HEK293 (cell line): ENCODE results near the gene DRD4.
A peak's percentile ranks its signal among the peaks of the same experiment; 100 is the strongest.

Experiments
- CTCF ChIA-PET: fragments of 350-600 bp; formaldehyde crosslinking; extraction: SDS; loops from one replicate; lab custom pipeline; 2021; ENCODE audit warnings: antibody characterized with exemption; lab: Yijun Ruan, JAX
- POLR2A ChIA-PET: fragments of 300-600 bp; formaldehyde crosslinking; extraction: SDS; loops from one replicate; lab custom pipeline; 2020; ENCODE audit warnings: antibody characterized with exemption, inconsistent platforms; lab: Yijun Ruan, JAX
- H3K27ac ChIP-seq: fragments of 200-500 bp; sonication (Bioruptor generic); 2 replicates; pipeline ENCODE4 v1.5.1; 2014; ENCODE audit warnings: low read depth, low read length, control low read depth, inconsistent platforms; ENCODE audit errors: extremely low read depth
- H3K36me3 ChIP-seq, 2 experiments: fragments of 200-500 bp in 1 of 2; sonication (Bioruptor generic) in 1 of 2; 1 replicate in 1 of 2; 2 replicates in 1 of 2; pipeline ENCODE4 v1.5.1; 2014 to 2017; ENCODE audit warnings: inconsistent platforms in 2 of 2, low read length in 2 of 2; ENCODE audit not compliant: control insufficient read depth in 2 of 2, insufficient read depth in 1 of 2
- H3K4me1 ChIP-seq: fragments of 200-500 bp; sonication (Bioruptor generic); 2 replicates; pipeline ENCODE4 v1.5.1; 2014; ENCODE audit warnings: mild to moderate bottlenecking, low read length, inconsistent platforms; ENCODE audit not compliant: control insufficient read depth, insufficient read depth
- H3K4me3 ChIP-seq: 2 replicates; pipeline ENCODE4 v1.5.1; 2011; ENCODE audit warnings: low read depth, mild to moderate bottlenecking, control low read depth, low read length, moderate library complexity
- H3K9me3 ChIP-seq: fragments of 200-500 bp; sonication (Bioruptor generic); 2 replicates; pipeline ENCODE4 v1.5.1; 2014; ENCODE audit warnings: low read depth, low read length, inconsistent platforms; ENCODE audit not compliant: control insufficient read depth, insufficient read depth
- ATF2 ChIP-seq: fragments of 450-650 bp; formaldehyde crosslinking; IDR thresholded peaks from 2 replicates; pipeline ENCODE4 v1.5.1; 2016; ENCODE audit warnings: missing biosample characterization, missing genetic modification characterization, low read depth
- GLIS1 ChIP-seq: fragments of 450-650 bp; formaldehyde crosslinking; IDR thresholded peaks from 2 replicates; pipeline ENCODE4 v1.5.1; 2016; ENCODE audit warnings: missing biosample characterization, missing genetic modification characterization
- IKZF3 ChIP-seq: fragments of 450-650 bp; IDR thresholded peaks from 2 replicates; pipeline ENCODE4 v1.5.0; 2018; ENCODE audit warnings: missing biosample characterization, mild to moderate bottlenecking, missing genetic modification characterization, moderate library complexity
- KLF10 ChIP-seq: fragments of 450-650 bp; IDR thresholded peaks from 2 replicates; pipeline ENCODE4 v1.5.1; 2018; ENCODE audit warnings: missing biosample characterization, mild to moderate bottlenecking, missing genetic modification characterization
- KLF17 ChIP-seq: fragments of 450-650 bp; formaldehyde crosslinking; IDR thresholded peaks from 2 replicates; pipeline ENCODE4 v1.5.1; 2016; ENCODE audit warnings: missing biosample characterization, missing genetic modification characterization
- KLF9 ChIP-seq: fragments of 450-650 bp; formaldehyde crosslinking; IDR thresholded peaks from 2 replicates; pipeline ENCODE4 v1.5.1; 2016; ENCODE audit warnings: missing biosample characterization, missing genetic modification characterization, low read depth
- PBX3 ChIP-seq: sonication (generic); formaldehyde crosslinking; IDR thresholded peaks from 2 replicates; pipeline ENCODE4 v1.8.1; 2022; ENCODE audit warnings: mild to moderate bottlenecking, moderate library complexity, missing genetic modification reagents
- PRDM10 ChIP-seq: fragments of 450-650 bp; formaldehyde crosslinking; IDR thresholded peaks from 2 replicates; pipeline ENCODE4 v1.5.1; 2016; ENCODE audit warnings: missing biosample characterization, missing genetic modification characterization
- REPIN1 ChIP-seq: fragments of 450-650 bp; formaldehyde crosslinking; IDR thresholded peaks from 2 replicates; pipeline ENCODE4 v1.5.1; 2017; ENCODE audit warnings: missing biosample characterization, missing genetic modification characterization, low read depth
- ZBTB8A ChIP-seq: fragments of 450-650 bp; formaldehyde crosslinking; IDR thresholded peaks from 2 replicates; pipeline ENCODE4 v1.5.1; 2016; ENCODE audit warnings: missing biosample characterization, missing genetic modification characterization
- ZNF274 ChIP-seq, 2 experiments: fragments of 200-500 bp in 1 of 2; fragments of 450-650 bp in 1 of 2; sonication (Bioruptor generic) in 1 of 2; formaldehyde crosslinking in 1 of 2; IDR thresholded peaks; 2 replicates each; pipeline versions ENCODE4 v1.5.1 to v1.6.1; 2014 to 2016; ENCODE audit warnings: borderline replicate concordance in 1 of 2, inconsistent platforms in 1 of 2, low read length in 1 of 2, missing biosample characterization in 1 of 2, missing genetic modification characterization in 1 of 2
- ZNF549 ChIP-seq: fragments of 450-650 bp; IDR thresholded peaks from 2 replicates; pipeline ENCODE4 v1.5.1; 2018; ENCODE audit warnings: missing biosample characterization, missing genetic modification characterization, mild to moderate bottlenecking, inconsistent platforms, moderate library complexity
- ZNF610 ChIP-seq: fragments of 450-650 bp; formaldehyde crosslinking; IDR thresholded peaks from 2 replicates; pipeline ENCODE4 v1.5.1; 2016; ENCODE audit warnings: missing biosample characterization, missing genetic modification characterization, borderline replicate concordance
- ZNF623 ChIP-seq: fragments of 450-650 bp; formaldehyde crosslinking; IDR thresholded peaks from 2 replicates; pipeline ENCODE4 v1.5.1; 2016; ENCODE audit warnings: missing biosample characterization, missing genetic modification characterization
- ZNF658 ChIP-seq: fragments of 450-650 bp; formaldehyde crosslinking; IDR thresholded peaks from 2 replicates; pipeline ENCODE4; 2016; ENCODE audit warnings: missing biosample characterization, missing genetic modification characterization
- ZNF670 ChIP-seq: fragments of 450-650 bp; formaldehyde crosslinking; IDR thresholded peaks from 2 replicates; pipeline ENCODE4 v1.5.1; 2016; ENCODE audit warnings: missing biosample characterization, missing genetic modification characterization, low read depth
- ZNF707 ChIP-seq: fragments of 450-650 bp; formaldehyde crosslinking; IDR thresholded peaks from 2 replicates; pipeline ENCODE4 v1.5.1; 2016; ENCODE audit warnings: missing biosample characterization, missing genetic modification characterization
- ZNF791 ChIP-seq: fragments of 450-650 bp; formaldehyde crosslinking; IDR thresholded peaks from 2 replicates; pipeline ENCODE4 v1.5.1; 2016; ENCODE audit warnings: missing biosample characterization, missing genetic modification characterization
- ZSCAN18 ChIP-seq: fragments of 450-650 bp; formaldehyde crosslinking; IDR thresholded peaks from 2 replicates; pipeline ENCODE4 v1.5.1; 2016; ENCODE audit warnings: missing biosample characterization, missing genetic modification characterization
- TF ChIP-seq, protein P1 (sequence below): fragments of 450-650 bp; formaldehyde crosslinking; IDR thresholded peaks from 2 replicates; pipeline ENCODE4 v1.5.1; 2016; ENCODE audit warnings: missing biosample characterization, missing genetic modification characterization

Gene DRD4

DNA sequence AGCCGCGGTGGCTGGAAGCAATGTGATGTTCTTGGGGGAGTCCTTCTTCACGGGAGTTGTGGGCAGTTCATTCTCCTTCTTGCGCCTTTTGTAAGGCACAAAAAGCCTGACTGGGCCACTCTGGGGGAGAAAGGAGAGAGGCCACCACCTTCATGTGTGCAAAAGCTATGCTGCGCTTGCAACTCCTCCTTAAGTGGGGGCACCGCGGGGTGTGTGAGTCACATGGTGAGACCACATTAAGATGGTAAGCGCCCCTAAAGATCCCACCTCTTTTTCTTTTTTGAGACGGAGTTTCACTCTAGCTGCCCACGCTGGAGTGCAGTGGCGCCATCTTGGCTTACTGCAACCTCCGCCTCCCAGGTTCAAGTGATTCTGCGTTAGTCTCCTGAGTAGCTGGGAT, 43.9 kb downstream of the DRD4 start (continued):
- TF ChIP-seq PRDM10 (tag by site-specific recombination) (no peak), PBX3 (CRISPR knock-in tag) (no peak), ATF2 (tag by site-specific recombination) (no peak), GLIS1 (tag by site-specific recombination) (no peak), ZBTB8A (no peak), ZNF623 (no peak), KLF17 (tag by site-specific recombination) (no peak), ZNF274 (IDR thresholded peaks at IDR 0.05; ENCODE audit: low read length) (no peak), ZNF274 (tag by site-specific recombination; IDR thresholded peaks at IDR 0.05; ENCODE audit: borderline replicate concordance) (no peak), IKZF3 (tag by site-specific recombination) (no peak)

DNA sequence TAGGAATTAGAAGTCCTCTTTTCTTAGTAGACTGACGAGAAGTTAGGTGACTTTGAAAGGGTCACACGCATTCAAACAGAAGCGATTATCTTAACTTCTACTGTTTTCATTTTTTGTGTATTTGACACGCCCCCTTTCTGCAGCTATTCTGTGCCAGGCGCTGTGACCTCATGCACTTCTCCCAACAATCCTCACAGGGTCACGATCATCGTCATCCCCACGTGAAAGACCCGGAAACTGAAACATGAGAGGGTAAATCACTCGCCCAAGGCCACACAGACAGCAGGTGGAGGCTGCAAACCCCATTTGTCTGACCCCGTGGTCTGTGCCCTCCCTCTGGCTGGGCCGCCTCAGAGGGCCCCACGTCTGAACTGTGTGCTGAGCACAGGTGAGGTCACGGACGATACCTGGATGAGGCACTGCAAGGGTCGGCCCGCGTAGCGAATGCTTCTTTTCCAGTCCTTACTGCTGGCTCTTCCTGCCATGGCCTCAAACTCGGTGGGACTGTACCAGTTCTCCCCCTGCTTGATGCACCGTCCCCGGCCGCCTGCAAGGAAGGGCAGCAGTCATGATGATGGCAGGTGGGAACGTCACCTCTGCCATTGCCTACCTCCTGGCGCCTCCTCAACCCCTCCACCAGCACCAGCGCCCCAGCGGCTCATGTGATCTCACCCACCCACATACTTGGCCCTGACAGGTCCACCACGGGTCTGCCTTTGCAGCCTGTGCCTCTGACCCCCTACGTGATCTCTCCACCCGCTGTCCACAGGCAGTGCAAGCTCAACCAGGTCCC, 49.6 kb downstream of the DRD4 start:
- no peaks in the 10 kb centered on the region for H3K4me1 ChIP-seq
- POLR2A ChIA-PET, result interaction anchor here (0.7 to 1.2 kb wide), 4 partner anchors 8 to 141 kb away, joined by 3 to 6 read pairs (median 4); partner anchors contain the start of genes DEAF1 and TMEM80
- CTCF ChIA-PET, result interaction anchor here (0.7 to 1.0 kb wide), 2 partner anchors 36 to 45 kb away, joined by 3 to 4 read pairs; no protein-coding TSS in a partner anchor
- TF ChIP-seq KLF10 (0 out of 2 replicates have a peak, but pooled peaks have one; percentile 27), ZNF658 (tag by site-specific recombination) (no peak), ZNF707 (tag by site-specific recombination) (no peak), ZNF670 (no peak), KLF9 (tag by site-specific recombination) (peak; percentile 30; the same call in 1 of the 2 replicates)
- peaks cover 7 to 97% of the 10 kb centered on the region in 2 experiments; a peak in 2 of 3 replicates for H3K36me3 ChIP-seq
- no peak overlapping the region for H3K27ac ChIP-seq
- H3K4me3 ChIP-seq, result no peak overlapping the region
- no peaks in the 10 kb centered on the region for H3K9me3 ChIP-seq

GRCh38 chr11:687751-688150, 50.7 kb downstream of the DRD4 start:
- Histone ChIP-seq H3K4me1 (no peaks in the 10 kb centered on the region), H3K9me3 (no peaks in the 10 kb centered on the region), H3K4me3 (no peak overlapping the region), H3K27ac (no peak overlapping the region), H3K36me3 (peaks cover 7 to 92% of the 10 kb centered on the region in 2 experiments; a peak in 2 of 3 replicates)
- CTCF ChIA-PET, result interaction anchor here (0.7 kb wide), 1 partner anchor 24 kb away, joined by 3 read pairs; no protein-coding TSS in a partner anchor
- POLR2A ChIA-PET, result interaction anchor here (1.2 kb wide), 1 partner anchor 19 kb away, joined by 3 read pairs; no protein-coding TSS in a partner anchor
- TF ChIP-seq ZSCAN18, result no peak
- no peak for TF ChIP-seq ZNF610 (tag by site-specific recombination)
- no peak for TF ChIP-seq ZNF549 (tag by site-specific recombination)
- TF ChIP-seq REPIN1 (tag by site-specific recombination), result no peak
- no peak for TF ChIP-seq ZNF791 (tag by site-specific recombination)
- TF ChIP-seq, protein P1, sequence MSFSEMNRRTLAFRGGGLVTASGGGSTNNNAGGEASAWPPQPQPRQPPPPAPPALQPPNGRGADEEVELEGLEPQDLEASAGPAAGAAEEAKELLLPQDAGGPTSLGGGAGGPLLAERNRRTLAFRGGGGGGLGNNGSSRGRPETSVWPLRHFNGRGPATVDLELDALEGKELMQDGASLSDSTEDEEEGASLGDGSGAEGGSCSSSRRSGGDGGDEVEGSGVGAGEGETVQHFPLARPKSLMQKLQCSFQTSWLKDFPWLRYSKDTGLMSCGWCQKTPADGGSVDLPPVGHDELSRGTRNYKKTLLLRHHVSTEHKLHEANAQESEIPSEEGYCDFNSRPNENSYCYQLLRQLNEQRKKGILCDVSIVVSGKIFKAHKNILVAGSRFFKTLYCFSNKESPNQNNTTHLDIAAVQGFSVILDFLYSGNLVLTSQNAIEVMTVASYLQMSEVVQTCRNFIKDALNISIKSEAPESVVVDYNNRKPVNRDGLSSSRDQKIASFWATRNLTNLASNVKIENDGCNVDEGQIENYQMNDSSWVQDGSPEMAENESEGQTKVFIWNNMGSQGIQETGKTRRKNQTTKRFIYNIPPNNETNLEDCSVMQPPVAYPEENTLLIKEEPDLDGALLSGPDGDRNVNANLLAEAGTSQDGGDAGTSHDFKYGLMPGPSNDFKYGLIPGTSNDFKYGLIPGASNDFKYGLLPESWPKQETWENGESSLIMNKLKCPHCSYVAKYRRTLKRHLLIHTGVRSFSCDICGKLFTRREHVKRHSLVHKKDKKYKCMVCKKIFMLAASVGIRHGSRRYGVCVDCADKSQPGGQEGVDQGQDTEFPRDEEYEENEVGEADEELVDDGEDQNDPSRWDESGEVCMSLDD, result no peak
